Stomach (tissue), 4 donors: ENCODE measurements around the gene GGACT.

ENCODE experiments used
- EP300 ChIP-seq: sonication (generic); formaldehyde crosslinking; IDR thresholded peaks from one replicate; pipeline ENCODE4 v1.6.1; 2017; ENCODE audit warnings: antibody characterized with exemption
- POLR2A ChIP-seq, 4 donors: fragments of 450-650 bp; IDR thresholded peaks; one replicate each; pipeline ENCODE4 v1.6.1; 2016; ENCODE audit warnings: antibody characterized with exemption in 4 of 4, control low read depth in 2 of 4, mild to moderate bottlenecking in 1 of 4, moderate library complexity in 1 of 4
- POLR2AphosphoS5 ChIP-seq, 3 donors: sonication (generic); formaldehyde crosslinking; IDR thresholded peaks; one replicate each; pipeline ENCODE4 v1.6.1; 2016; ENCODE audit warnings: antibody characterized with exemption in 3 of 3
- TF ChIP-seq, protein P1 (sequence below), 7 experiments: fragments of 450-650 bp in 4 of 7; fragments of 200-600 bp in 3 of 7; sonication (generic) in 3 of 7; IDR thresholded peaks; one replicate each; pipeline ENCODE4 v1.5.1; 2016 to 2019; ENCODE audit warnings: antibody characterized with exemption in 7 of 7, control low read depth in 2 of 7, mild to moderate bottlenecking in 1 of 7

DNA sequence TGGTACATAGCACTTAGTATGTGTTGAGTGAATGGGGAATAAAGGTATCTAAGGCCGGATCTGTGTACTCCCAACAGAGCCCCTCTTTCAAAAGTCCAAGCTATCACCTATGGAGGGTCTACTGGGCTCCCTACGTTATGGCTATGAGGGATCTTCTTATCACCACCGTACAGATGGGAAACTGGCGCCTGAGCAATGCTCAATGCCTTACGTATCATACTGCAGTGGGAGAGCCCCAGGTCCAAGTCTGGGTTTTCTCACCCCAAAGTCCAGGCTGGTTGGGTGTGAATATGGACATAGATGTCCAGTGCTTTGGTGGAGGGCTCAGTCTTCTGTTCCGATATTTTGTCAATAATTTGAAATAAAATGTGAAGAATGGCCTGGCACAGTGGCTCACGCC is 13.1 kb upstream of the GGACT start:
- TF ChIP-seq, protein P1, sequence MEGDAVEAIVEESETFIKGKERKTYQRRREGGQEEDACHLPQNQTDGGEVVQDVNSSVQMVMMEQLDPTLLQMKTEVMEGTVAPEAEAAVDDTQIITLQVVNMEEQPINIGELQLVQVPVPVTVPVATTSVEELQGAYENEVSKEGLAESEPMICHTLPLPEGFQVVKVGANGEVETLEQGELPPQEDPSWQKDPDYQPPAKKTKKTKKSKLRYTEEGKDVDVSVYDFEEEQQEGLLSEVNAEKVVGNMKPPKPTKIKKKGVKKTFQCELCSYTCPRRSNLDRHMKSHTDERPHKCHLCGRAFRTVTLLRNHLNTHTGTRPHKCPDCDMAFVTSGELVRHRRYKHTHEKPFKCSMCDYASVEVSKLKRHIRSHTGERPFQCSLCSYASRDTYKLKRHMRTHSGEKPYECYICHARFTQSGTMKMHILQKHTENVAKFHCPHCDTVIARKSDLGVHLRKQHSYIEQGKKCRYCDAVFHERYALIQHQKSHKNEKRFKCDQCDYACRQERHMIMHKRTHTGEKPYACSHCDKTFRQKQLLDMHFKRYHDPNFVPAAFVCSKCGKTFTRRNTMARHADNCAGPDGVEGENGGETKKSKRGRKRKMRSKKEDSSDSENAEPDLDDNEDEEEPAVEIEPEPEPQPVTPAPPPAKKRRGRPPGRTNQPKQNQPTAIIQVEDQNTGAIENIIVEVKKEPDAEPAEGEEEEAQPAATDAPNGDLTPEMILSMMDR (IDR thresholded peaks at IDR 0.05): no peak
- no peak for TF ChIP-seq POLR2AphosphoS5 (IDR thresholded peaks at IDR 0.05)
- no peak for TF ChIP-seq POLR2A (IDR thresholded peaks at IDR 0.05)
- TF ChIP-seq EP300: no peak
